NK-92 (cell line): ENCODE results near the gene FAN1.
"Not testable (repeated sequence)": the region's sequence is repeated elsewhere in the genome, so short reads cannot be mapped to it uniquely, and the experiment has no call there.

Source experiments
- DNase-seq: peaks from one replicate; lab custom pipeline; 2025; ENCODE audit not compliant: unreplicated experiment; lab: John Stamatoyannopoulos, UW

The FAN1 gene

GRCh38 chr15:30903497-30904187 lies at the start of gene FAN1:
Gene FAN1 (plus strand): TSS chr15:30903915. CDS start chr15:30904664, 749 bp downstream.
- no peak for DNase-seq

- no peak for DNase-seq
Measured at GRCh38 chr15:30859091-30859874, 44.4 kb upstream of the FAN1 start.

GRCh38 chr15:30865257-30865656 lies 38.5 kb upstream of the FAN1 start:
- DNase-seq: no peak

- DNase-seq: no peak
Measured at GRCh38 chr15:30870681-30871080, 33.0 kb upstream of the FAN1 start.

- DNase-seq: no peak
Measured at GRCh38 chr15:30872341-30872748, 31.4 kb upstream of the FAN1 start.

DNA sequence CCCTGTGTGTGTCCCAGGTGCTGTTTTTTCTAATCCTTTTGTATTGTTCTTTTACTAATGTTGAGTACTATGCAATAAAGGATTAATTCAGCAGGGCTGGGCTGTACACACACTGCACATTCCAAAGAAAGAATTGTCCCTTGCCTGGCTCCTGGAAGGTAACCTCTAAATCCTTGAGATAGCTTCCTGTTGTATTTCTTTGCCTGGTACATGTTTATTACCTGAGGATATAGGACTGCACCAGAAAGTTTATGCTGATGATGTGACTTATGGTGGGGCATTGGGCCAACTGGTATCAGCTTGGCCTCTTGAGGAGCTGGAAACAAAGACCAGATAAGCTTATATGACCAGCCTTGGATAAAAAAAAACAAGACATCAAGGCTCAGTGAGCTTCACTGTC lies 26.6 kb upstream of the FAN1 start:
- no peak for DNase-seq

DNA sequence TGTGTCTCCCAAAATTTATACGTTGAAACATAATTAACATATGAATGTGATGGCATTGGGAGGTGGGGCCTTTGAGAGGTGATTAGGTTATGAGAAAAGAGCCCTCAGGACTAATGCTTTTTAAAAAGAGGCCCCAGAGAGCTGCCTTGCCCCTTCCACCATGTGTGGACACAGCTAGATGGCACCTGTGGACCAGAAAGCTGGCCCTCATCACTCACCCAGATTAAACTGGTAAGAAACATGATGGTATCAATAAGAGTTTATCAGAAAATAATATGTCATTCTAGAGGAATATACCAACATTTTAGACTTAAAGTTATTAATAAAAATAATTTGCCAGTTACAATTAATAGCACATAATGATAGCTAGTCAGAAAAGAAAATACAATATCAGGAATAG lies 25.2 kb upstream of the FAN1 start:
- DNase-seq: no peak

DNA sequence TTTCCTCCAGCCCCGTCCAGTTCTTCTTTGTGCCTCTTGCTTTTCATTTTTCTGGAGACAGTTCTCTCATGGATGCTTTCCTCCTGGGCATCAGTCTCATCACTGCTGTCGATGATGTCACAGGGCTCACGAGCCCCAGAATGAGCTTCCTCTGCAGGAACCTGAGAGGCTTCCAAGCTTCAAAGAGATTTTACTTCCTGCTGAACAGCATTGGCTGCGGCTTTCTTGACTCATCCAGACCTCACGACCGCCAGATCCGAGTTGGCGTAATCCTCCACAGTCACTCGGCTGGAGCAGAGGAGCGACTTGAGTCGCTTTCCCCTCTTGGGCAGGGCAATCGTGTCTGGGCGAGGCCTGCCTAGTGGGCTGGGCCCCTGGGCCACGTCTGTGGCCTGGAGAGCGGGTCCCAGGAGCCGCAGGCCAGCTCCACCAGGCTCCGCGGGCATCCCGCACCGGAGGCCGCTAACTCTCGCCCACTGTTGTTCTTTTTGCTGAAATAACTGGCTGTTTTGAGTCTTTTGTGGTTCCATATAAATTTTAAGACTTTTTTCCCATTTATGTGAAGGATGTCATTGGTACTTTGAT lies 20.8 kb upstream of the FAN1 start:
- no peak for DNase-seq

GRCh38 chr15:30883666-30884065 lies 20.0 kb upstream of the FAN1 start:
- DNase-seq: not testable (repeated sequence)

DNA sequence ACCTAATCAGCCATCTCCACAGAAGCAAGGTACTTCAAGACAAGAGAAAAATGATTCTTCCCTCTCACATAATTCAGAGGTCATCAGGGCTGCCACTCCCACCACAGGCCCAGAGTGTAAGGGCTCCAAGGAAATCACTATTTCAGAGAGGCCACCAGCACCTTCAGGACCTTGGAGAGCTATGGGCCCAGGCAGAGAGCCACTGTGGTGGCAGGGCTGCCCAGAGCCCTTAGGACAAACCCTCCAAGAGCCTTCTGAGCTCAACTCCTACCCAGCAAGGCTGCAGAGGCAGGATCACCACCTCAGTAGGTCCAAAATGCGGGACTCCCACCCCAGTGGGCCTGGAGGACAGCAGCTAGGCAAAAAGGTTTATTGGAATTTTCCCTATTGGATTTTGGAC lies 17.9 kb upstream of the FAN1 start:
- no peak for DNase-seq

- no peak for DNase-seq
Measured at GRCh38 chr15:30889196-30889595, 14.5 kb upstream of the FAN1 start.

- DNase-seq: no peak
Measured at GRCh38 chr15:30895461-30896210, 8.1 kb upstream of the FAN1 start.

GRCh38 chr15:30896211-30896606 lies 7.5 kb upstream of the FAN1 start:
- DNase-seq: no peak

DNA sequence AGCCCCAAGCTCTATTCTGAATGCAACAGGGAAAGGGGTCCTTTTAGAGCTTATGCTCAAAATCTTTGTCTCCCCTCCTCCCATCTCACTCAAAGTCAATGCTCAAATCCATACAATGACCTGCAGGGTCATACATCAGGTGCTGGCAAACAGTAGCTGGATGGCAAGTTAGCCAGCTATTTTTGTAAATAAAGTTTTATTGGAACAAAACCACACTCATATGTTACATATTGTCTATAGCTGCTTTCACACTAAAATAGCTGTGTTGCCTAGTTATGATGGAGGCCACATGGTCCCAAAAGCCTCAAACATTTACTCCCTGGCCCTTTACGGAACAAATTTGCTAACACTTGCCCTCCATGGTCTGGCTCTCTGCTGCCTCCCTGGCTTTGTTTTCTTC lies 1.8 kb upstream of the FAN1 start:
- DNase-seq: no peak

- DNase-seq: no peak
Measured at GRCh38 chr15:30904812-30905211, 1.1 kb downstream of the FAN1 start.

- no peak for DNase-seq
Measured at GRCh38 chr15:30905821-30906220, 2.1 kb downstream of the FAN1 start.

DNA sequence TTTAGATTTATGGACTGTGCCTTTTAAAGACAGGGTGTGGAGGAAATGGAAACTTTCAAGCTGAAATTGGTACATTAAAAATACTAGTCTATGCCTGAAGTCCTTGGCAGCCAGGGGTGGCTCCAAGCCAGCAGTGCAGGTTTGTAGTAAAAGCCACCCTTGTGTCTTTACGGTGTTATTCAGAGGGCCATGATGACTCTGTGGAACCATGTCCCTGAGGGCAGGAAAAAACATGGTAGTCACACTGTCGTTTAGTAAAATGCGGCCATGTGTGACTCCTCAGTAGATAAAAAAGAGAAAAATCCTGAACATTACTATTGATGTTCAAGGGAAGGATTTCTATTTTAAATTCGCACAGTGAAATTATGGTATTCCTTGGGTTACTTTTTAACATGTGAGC lies 2.7 kb downstream of the FAN1 start:
- no peak for DNase-seq

GRCh38 chr15:30913761-30914160 lies 10.0 kb downstream of the FAN1 start:
- no peak for DNase-seq

DNA sequence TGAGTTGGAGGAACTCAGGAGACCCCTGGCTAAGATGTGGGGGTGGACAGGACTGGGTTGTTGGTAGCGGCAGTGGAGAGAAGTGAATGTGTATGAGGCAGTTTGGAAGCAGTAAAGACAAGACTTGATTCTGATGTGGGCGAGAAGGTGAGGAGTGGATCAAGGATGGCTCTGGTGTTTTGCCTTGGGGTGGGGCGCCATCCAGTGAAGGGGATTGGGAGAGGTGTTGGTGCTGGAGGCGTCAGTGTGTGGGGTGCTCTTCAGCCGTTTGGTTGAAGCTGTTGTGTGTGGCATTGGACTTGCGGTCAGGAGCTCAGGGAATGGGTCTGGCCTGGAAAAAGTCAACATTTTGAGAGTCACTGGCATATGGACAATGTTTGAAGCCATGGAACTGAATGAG lies 13.3 kb downstream of the FAN1 start:
- no peak for DNase-seq

DNA sequence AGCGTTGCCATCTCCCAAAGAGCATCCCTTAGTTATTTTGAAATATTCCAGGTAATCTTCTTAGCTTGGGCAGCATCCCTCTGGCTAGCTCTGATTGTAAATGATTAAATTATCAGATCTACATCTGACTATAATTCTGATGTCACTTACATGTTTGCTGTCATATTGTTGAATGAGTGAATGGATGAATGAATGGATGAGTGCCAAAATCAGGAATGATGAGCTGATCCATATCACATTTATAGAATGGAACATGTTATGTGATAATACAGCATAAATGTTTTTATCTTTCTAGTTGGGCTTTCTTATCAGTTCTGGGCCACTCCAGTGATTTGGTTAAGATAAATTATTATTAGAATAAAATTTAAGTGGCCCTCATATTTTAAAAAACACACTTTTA lies 14.0 kb downstream of the FAN1 start:
- DNase-seq: no peak

- no peak for DNase-seq
Measured at GRCh38 chr15:30918366-30918765, 14.7 kb downstream of the FAN1 start.
